Measurements from ENCODE around the gene THOC5. TPM values are rescaled to one million over a fixed set of nuclear protein-coding genes. Genes with fewer than 3 reads are reported as not detected.

THOC5 gene
- total and polyA plus RNA-seq, 2 of the 4 experiments (the other 2 are of a cell fraction), result 68.4 to 73.7 TPM

- H3K9me3 ChIP-seq (ENCODE audit: control insufficient read depth, insufficient read depth, low read length), result no peaks in the 10 kb centered on the region
- ATAC-seq (ENCODE audit: low read depth) (no peak), DNase-seq (no peak)
- no peak overlapping the region for H3K23ac ChIP-seq (ENCODE audit: low read depth, low read length)
- H2AK9ac ChIP-seq (replicated peaks; ENCODE audit: low read depth, low read length, poor library complexity), result no peak overlapping the region
- H3K4me3 ChIP-seq (ENCODE audit: insufficient read depth, low read depth, low read length), result no peak overlapping the region
- no peak overlapping the region for H4K91ac ChIP-seq (ENCODE audit: insufficient read depth, low read depth, low read length)
- POLR2A ChIA-PET (ENCODE audit: unreplicated experiment), result no interaction called here
- H2BK15ac ChIP-seq (ENCODE audit: low read depth, low read length), result no peak overlapping the region
- H3K14ac ChIP-seq (replicated peaks; ENCODE audit: low read depth, low read length), result no peak overlapping the region
- H4K5ac ChIP-seq (ENCODE audit: low read depth, low read length), result no peak overlapping the region
- 100% methylated on average over 3 of the region's 5 CpGs; no CpG with 5 or more reads in 1 of the 2 experiments for WGBS, 2 experiments (ENCODE audit: extremely low coverage in 2 of 2, insufficient read length in 1 of 2)
- no peak overlapping the region for H2AFZ ChIP-seq (replicated peaks; ENCODE audit: low read length, poor library complexity)
- no TSS peak for BruUV-seq (replicated peaks)
- CTCF ChIA-PET, result no interaction called here
- H2BK5ac ChIP-seq (ENCODE audit: low read depth, low read length, poor library complexity, severe bottlenecking), result no peak overlapping the region
- no peak overlapping the region for H4K8ac ChIP-seq (ENCODE audit: low read depth in 2 of 2, low read length in 2 of 2)
- no peak overlapping the region for H3K4ac ChIP-seq (ENCODE audit: low read depth, low read length)
- no peak overlapping the region for H3K9ac ChIP-seq (ENCODE audit: low read depth, low read length)
- no peaks in the 10 kb centered on the region for H3K27me3 ChIP-seq (ENCODE audit: control insufficient read depth, insufficient read depth, low read length)
- dilution Hi-C loops (cut with HindIII; ENCODE audit: low sequenced_read_pairs, unreplicated experiment) (no loop called here), intact Hi-C loops (cut with micrococcal nuclease) (no loop called here), in situ Hi-C loops (cut with MboI; ENCODE audit: low sequenced_read_pairs) (no loop called here)
- no peak overlapping the region for H3K56ac ChIP-seq (ENCODE audit: extremely low read depth, insufficient read depth, low read length)
- no peak overlapping the region for H3K4me2 ChIP-seq (ENCODE audit: low read depth, low read length)
- H3K27ac ChIP-seq (ENCODE audit: insufficient read depth, low read length), result no peak overlapping the region
- no peak overlapping the region for H3K18ac ChIP-seq (ENCODE audit: low read depth, low read length)
- H2AK5ac ChIP-seq (ENCODE audit: low read depth, low read length), result no peak overlapping the region
- H2BK20ac ChIP-seq (ENCODE audit: low read depth, low read length), result no peak overlapping the region
- 0 out of 2 replicates have a peak, but pooled peaks cover 4% of the 10 kb centered on the region for H3K4me1 ChIP-seq (ENCODE audit: control insufficient read depth, insufficient read depth, low read length)
- 0 out of 2 replicates have a peak, but pooled peaks cover 3% of the 10 kb centered on the region for H4K20me1 ChIP-seq (ENCODE audit: insufficient read depth, low read length)
- peaks cover 60% of the 10 kb centered on the region for H3K36me3 ChIP-seq (ENCODE audit: control insufficient read depth, insufficient read depth, low read length)
- H3K79me1 ChIP-seq (ENCODE audit: low read depth in 1 of 2, low read length in 2 of 2), result peaks cover 0 to 5% of the 10 kb centered on the region in 2 experiments; a peak in 1 of 4 replicates
- TF ChIP-seq RAD21 (IDR thresholded peaks at IDR 0.05; ENCODE audit: low read length) (no peak), BHLHE40 (IDR thresholded peaks at IDR 0.05; ENCODE audit: low read depth, low read length) (no peak), USF2 (IDR thresholded peaks at IDR 0.05; ENCODE audit: low read depth, low read length) (no peak), CTCF (conservative IDR thresholded peaks at IDR 0.05; ENCODE audit: low read depth, low read length) (no peak), MAFK (IDR thresholded peaks at IDR 0.05; ENCODE audit: low read depth, low read length) (no peak), NFE2L2 (IDR thresholded peaks at IDR 0.05; ENCODE audit: low read depth, low read length) (no peak), RFX5 (IDR thresholded peaks at IDR 0.05; ENCODE audit: low read depth, low read length) (no peak), POLR2A (IDR thresholded peaks at IDR 0.05; ENCODE audit: low read depth, low read length) (no peak), MAZ (IDR thresholded peaks at IDR 0.05; ENCODE audit: borderline replicate concordance, low read depth, low read length) (no peak), SMC3 (IDR thresholded peaks at IDR 0.05; ENCODE audit: low read depth, low read length) (no peak), CHD1 (IDR thresholded peaks at IDR 0.05; ENCODE audit: low read depth, low read length) (no peak), MXI1 (IDR thresholded peaks at IDR 0.05; ENCODE audit: borderline replicate concordance, low read depth, low read length) (no peak), FOS (IDR thresholded peaks at IDR 0.05; ENCODE audit: low read depth, low read length) (no peak)
- TF ChIP-seq, protein P1, sequence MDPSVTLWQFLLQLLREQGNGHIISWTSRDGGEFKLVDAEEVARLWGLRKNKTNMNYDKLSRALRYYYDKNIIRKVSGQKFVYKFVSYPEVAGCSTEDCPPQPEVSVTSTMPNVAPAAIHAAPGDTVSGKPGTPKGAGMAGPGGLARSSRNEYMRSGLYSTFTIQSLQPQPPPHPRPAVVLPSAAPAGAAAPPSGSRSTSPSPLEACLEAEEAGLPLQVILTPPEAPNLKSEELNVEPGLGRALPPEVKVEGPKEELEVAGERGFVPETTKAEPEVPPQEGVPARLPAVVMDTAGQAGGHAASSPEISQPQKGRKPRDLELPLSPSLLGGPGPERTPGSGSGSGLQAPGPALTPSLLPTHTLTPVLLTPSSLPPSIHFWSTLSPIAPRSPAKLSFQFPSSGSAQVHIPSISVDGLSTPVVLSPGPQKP (IDR thresholded peaks at IDR 0.05; ENCODE audit: borderline replicate concordance, low read depth, low read length), result no peak
- 0 out of 2 replicates have a peak, but pooled peaks cover 3% of the 10 kb centered on the region for H3K9me1 ChIP-seq (ENCODE audit: insufficient read depth, low read length)
- H2BK120ac ChIP-seq (ENCODE audit: low read depth, low read length), result no peak overlapping the region
Measured at GRCh38 chr22:29517215-29517908, 36.2 kb downstream of the THOC5 start.
